GM12864 (cell line): Measurements from ENCODE around the gene SSX2IP.

Experiments
- DNase-seq: peaks from one replicate; pipeline ENCODE4 v3.0.0-alpha.2; 2011; ENCODE audit warnings: low read depth
- H3K4me3 ChIP-seq: 2 replicates; pipeline ENCODE4 v1.5.1; 2011; ENCODE audit warnings: mild to moderate bottlenecking, low read depth, low read length, control low read depth
- TF ChIP-seq, protein P1 (sequence below): IDR thresholded peaks from 2 replicates; pipeline ENCODE4 v1.5.1; 2011; ENCODE audit warnings: low read depth, mild to moderate bottlenecking, moderate library complexity, low read length, control low read depth, inconsistent platforms; ENCODE audit errors: missing control alignments

Gene SSX2IP

DNA sequence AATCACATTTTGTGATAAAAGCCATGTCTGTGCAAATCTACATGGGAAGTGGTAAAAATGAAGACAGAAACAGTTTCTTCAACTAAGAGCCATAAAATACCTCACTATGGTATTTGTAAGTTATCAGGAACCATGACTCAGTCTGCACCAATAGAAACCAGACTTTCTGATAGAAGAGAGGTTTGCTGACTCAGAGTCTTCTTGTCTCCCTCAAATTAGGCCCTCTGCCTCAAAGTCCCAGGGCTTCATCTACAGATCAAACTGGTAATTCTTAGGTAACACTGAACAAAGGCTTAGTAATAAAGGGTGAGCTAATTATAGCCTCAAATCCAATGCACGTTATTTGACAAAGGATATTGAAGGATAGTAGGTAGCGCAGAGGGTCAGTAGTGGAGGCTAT is 30.9 kb upstream of the SSX2IP start:
- TF ChIP-seq, protein P1, sequence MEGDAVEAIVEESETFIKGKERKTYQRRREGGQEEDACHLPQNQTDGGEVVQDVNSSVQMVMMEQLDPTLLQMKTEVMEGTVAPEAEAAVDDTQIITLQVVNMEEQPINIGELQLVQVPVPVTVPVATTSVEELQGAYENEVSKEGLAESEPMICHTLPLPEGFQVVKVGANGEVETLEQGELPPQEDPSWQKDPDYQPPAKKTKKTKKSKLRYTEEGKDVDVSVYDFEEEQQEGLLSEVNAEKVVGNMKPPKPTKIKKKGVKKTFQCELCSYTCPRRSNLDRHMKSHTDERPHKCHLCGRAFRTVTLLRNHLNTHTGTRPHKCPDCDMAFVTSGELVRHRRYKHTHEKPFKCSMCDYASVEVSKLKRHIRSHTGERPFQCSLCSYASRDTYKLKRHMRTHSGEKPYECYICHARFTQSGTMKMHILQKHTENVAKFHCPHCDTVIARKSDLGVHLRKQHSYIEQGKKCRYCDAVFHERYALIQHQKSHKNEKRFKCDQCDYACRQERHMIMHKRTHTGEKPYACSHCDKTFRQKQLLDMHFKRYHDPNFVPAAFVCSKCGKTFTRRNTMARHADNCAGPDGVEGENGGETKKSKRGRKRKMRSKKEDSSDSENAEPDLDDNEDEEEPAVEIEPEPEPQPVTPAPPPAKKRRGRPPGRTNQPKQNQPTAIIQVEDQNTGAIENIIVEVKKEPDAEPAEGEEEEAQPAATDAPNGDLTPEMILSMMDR, result no peak
- DNase-seq, result no peak

DNA sequence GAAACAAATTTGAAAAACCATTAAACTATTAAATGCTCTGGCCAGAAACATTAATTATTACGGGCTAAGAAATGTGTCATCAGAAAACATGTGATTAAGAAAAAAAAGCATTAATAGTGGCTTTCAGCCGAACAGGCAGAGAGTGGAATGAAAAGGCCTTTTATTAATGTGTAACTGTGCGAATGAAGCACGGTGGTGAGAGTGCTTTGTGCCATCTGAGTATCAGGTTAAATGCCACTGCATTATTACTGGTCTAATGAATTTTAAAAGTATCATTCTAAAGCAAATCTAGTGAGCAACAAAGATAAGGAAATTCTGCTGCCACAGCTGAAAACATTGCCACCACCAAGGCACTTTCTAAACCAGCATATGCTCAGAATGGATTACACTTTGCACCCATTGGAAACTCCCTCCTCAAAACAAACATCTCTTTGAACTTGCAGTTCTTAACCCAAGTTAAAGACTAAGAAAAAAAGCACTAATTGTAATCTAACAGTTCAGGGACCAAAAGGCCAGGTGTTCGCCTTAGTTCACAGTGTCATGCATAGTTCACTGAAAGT is 30.0 kb upstream of the SSX2IP start:
- H3K4me3 ChIP-seq, result no peak overlapping the region
- no peak for DNase-seq
- TF ChIP-seq, protein P1, result no peak

More for the DNA sequence above, 30.9 kb upstream of the SSX2IP start:
- no peak overlapping the region for H3K4me3 ChIP-seq

DNA sequence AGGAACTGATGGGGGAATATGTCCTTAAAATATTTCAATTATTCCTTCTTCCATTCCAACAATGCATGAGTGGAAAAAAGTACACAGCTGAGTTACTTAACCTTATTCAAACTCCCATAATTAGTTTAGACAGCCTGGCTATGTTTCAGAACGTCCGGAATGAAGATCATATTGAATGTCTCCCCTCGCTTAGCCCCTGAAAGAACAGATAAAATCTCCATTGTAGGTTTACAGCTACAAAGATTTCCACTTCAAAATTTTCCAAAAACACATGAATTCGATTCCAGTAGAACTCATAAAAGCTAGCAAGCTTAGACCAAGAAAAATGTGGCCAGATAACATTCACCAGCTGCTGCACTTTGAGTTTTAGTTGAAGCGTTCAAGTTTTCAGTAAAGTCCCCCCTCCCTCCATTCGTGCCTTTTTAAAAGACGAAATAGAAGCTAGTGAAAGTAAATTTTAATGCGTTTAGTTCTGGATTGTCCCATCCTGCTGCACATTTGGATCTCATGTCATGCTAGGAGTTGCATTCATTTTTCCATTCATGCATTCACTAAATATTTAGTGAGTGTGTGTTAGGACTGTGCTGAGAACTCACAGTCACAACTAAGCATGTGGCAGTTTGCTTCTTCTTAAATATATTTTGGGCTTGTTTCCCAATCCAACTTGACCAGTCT is 29.4 kb upstream of the SSX2IP start:
- TF ChIP-seq, protein P1, result no peak
- H3K4me3 ChIP-seq, result no peak overlapping the region
- DNase-seq, result no peak

DNA sequence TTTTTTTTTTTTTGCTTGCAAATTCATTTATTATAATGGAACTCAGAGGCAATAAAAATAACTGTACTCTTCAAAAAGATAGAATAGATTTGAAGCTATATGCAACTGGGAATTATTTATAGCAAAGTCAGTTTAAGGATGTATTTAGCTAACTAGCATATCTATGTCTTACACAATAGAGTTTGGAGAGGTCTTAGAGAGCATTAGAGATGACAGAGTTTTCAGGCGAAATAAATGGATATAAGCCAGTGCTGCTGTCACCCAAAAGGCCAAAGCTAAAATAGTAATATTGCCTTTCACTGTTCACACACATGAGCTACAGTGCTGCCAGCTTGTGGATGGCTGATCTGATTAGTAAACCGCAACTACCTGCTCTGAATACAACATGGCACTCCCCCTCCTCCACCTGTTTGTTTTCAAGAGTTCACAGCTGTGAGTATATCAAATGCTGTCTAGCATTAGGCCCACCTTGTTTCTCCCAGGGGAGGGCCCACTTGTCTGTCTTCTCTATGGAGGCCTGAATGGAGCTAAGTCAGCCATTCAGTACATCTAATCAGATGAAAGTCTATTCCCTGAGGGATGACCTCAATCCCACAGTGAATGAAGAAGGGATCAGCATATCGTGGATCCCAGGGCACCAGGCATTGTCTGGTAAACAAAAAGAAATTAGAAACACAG is 25.2 kb upstream of the SSX2IP start:
- DNase-seq, result no peak
- TF ChIP-seq, protein P1, result no peak
- no peak overlapping the region for H3K4me3 ChIP-seq

DNA sequence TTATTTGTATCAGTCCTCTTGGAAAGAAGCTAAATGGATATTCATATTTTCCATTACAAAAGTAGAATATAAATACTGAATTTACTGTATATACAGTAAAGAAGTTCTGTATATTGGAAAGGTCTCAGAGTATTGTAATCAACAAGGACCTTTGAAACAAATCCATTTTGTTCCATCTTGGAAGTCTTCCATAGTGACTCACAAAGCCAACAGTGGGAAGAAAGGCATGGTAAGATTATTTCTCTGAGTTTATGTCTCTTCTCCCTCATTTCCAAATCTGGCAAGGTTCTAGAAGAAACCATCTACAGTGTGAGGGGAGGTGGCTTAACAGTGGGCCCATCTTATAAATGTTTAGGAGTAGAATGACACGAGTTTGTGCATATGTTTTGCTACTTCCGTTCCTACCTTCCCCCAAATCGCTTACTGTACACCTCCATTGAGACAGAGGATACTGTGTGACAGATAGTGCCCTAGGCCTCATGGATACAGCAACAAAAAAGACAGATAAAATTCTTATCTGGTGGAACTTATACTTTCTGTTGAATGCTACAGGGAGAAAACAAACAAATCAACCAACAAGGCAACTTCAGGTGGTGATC is 22.1 kb upstream of the SSX2IP start:
- DNase-seq, result no peak
- no peak overlapping the region for H3K4me3 ChIP-seq
- TF ChIP-seq, protein P1, result no peak

DNA sequence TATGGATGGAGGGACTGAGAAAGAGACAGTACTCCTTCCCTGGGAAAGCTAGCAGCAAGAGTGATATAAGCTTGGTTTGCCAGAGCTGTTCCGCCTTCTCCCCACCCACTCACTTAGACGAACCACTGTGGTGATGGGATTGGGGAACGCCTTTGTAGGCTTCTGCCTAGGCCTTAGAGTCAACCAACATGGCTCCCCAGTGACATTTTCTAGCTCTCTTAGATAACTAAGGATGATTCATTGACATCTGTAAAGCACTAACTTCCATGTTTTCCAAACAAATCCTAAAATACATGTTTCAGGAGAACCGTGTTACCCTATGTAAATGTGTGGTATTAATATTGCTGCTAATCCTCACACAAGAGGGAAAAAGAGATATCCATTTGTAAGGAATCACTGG is 21.6 kb upstream of the SSX2IP start:
- TF ChIP-seq, protein P1, result no peak
- no peak for DNase-seq
- no peak overlapping the region for H3K4me3 ChIP-seq
